GM21515 (cell line): Measurements from ENCODE around the gene ELP6.
"Not testable (repeated sequence)": the region's sequence is repeated elsewhere in the genome, so short reads cannot be mapped to it uniquely, and the experiment has no call there.

ENCODE experiments used
- ATAC-seq: cut with Tn5 transposase; IDR thresholded peaks from one replicate; pipeline ENCODE4 v1.9.1; 2021; ENCODE audit not compliant: unreplicated experiment

Gene ELP6

GRCh38 chr3:47468315-47468714 is 45.2 kb downstream of the ELP6 start:
- not testable (repeated sequence) for ATAC-seq

DNA sequence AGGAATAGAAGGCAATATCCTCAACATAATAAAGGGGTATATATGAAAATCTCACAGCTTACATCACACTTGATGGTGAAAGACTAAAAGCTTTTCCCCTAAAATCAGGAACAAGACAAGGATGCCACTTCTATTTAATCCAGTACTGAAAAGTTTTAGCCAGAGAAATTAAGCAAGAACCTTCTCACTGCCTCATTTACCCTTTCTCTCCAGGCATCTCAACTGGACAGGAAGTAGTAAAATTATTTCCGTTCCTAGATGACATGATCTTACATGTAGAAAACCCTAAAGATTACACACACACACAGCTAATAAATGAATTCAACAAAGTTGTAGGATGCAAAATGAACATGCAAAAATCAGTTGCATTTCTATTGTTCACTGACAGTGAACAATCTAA is 48.9 kb downstream of the ELP6 start:
- ATAC-seq, result no peak

GRCh38 chr3:47459534-47460085 is 53.9 kb downstream of the ELP6 start:
- ATAC-seq, result not testable (repeated sequence)

- no peak for ATAC-seq
Measured at GRCh38 chr3:47456984-47457383, 56.5 kb downstream of the ELP6 start.

DNA sequence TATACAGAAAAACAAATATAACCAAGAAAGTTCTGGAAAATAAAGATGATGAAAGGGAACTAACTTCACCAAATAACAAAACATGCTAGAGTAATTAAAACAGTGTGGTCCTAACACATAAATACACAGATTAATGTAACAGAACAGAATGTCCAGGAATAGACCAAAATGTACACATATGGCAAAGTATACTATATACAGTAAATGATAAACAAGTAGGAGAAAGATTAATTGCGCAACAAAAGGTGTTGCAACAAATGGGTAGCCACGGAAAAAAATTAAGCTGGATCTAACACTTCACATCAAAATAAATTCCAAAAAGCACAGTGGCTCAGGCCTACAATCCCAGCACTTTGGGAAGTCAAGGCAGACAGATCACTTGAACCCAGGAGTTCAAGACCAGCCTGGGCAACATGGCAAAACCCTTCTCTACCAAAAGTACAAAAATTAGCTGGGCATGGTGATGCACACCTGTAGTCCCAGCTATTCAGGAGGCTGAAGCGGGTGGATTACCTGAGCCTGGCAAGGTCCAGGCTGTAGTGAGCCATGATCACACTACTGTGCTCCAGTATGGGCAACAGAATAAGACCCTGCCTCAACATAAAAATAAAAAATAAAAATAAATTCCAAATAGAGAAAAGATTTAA is 57.6 kb downstream of the ELP6 start:
- no peak for ATAC-seq

DNA sequence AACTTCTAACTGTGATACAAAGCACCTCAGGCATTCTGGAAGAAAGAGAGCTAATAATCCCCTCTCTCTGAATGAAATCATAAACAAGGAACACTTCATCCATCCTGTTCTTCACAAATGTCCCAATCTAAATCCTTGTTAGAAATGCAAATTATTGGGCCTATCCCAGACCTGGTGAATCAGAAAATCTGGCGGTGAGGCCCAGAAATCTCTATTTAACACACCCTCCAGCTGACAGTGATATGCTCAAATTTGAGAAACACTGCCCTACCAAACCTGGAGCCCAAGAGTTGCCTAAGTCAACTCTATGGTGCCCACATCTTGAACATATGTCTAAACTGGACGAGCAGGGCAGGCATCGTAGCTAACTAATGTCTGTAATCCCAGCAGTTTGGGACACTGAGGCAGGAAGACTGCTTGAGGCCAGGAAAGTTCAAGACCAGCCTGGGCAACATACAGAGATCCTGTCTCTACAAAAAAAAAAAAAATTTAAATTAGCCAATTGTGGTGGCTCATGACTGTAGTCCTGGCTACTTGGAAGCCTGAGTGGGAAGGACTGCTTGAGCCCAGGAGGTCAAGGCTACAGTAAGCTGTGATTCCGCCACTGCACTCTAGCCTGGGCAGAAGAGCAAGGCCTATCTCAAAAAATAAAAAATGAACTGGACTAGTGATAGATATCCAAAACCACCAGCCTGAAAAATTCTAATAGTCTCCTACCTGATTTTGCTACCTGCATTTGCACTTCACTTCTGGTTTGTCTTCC is 60.9 kb downstream of the ELP6 start:
- no peak for ATAC-seq
